ENCODE measurements around the gene NEU3.

The NEU3 gene, protein sequence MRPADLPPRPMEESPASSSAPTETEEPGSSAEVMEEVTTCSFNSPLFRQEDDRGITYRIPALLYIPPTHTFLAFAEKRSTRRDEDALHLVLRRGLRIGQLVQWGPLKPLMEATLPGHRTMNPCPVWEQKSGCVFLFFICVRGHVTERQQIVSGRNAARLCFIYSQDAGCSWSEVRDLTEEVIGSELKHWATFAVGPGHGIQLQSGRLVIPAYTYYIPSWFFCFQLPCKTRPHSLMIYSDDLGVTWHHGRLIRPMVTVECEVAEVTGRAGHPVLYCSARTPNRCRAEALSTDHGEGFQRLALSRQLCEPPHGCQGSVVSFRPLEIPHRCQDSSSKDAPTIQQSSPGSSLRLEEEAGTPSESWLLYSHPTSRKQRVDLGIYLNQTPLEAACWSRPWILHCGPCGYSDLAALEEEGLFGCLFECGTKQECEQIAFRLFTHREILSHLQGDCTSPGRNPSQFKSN

DNA sequence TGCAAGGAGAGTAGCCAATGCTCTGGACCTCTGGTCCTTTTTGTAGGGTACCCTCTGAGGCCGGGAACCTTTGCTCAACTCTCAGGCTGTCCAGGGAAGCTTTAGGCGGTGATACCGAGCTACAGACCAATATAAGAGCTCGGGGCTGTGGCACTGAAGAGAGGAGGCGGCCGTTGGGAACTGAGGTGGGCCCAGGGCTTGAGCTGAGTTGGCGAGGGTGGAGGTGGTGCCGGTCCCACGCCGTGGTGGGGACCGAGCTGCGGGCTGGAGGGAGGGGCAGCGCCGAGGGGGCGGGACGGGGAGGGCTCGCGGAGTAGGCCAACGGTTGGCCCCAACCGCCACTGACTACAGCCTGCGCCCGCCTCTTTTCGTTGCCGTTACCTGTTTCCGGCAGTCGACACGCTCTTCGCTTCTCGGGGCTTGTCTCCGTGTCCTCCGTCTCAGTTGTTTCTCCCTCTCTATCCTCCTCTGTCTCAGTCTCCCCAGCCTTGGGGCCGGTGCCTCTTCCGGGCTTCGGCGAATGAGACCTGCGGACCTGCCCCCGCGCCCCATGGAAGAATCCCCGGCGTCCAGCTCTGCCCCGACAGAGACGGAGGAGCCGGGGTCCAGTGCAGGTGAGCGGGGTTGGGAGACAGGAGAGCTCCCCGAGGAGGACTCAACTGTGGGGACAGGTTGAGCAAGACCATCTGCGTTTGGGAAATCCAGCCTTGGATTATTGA is at the start of gene NEU3:
NEU3 (plus strand) TSS at position 393 of the 719 bp plus-strand sequence; CDS start at position 521, 128 bp downstream.
- Histone ChIP-seq H3K4me1 (ENCODE audit: insufficient read depth, insufficient read length) (no peaks in the 10 kb centered on the region), H3K27me3 (ENCODE audit: insufficient read depth, insufficient read length) (no peaks in the 10 kb centered on the region), H3K9ac (ENCODE audit: insufficient read length, low read depth) (peak within 1 kb of the TSS; percentile 85), H3K36me3 (ENCODE audit: insufficient read depth, insufficient read length, low read length) (peaks cover 3% of the 10 kb centered on the region), H3K9me3 (ENCODE audit: insufficient read depth, low read length) (no peaks in the 10 kb centered on the region), H3K4me3 (ENCODE audit: insufficient read length, low read depth) (peak within 1 kb of the TSS; percentile 71)
- TF ChIP-seq SUZ12 (IDR thresholded peaks at IDR 0.05; ENCODE audit: extremely low read depth, insufficient read depth, insufficient read length), result no peak
- no peak for TF ChIP-seq ZNF274 (IDR thresholded peaks at IDR 0.05; ENCODE audit: low read depth, low read length)
- TF ChIP-seq YY1 (IDR thresholded peaks at IDR 0.05; ENCODE audit: insufficient read depth, insufficient read length), result no peak
- peak; percentile 61 for DNase-seq (ENCODE audit: low read depth, low spot score)

DNA sequence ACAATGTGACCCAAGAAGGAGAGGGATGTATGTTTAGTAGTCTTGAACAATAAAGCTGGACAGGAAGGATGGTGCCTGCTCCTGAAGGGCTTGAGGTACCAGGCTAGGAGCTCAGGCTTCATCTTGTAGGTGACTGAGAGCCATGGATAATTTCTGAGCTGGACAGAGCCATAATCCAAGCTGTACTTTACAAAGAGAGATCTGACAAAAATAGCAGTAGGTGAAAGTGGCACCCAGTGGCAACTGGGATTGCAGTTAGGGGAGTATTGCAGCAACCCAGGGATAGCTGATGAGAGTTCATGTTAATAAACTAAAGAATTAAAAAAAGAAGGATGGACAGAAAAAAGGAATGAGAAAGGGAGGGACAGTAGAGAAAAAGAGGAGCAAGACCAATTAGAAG is 47.2 kb upstream of the NEU3 start:
- H3K4me1 ChIP-seq (ENCODE audit: insufficient read depth, insufficient read length), result no peaks in the 10 kb centered on the region
- H3K9me3 ChIP-seq (ENCODE audit: insufficient read depth, low read length), result no peaks in the 10 kb centered on the region
- no peak for TF ChIP-seq ZNF274 (IDR thresholded peaks at IDR 0.05; ENCODE audit: low read depth, low read length)
- TF ChIP-seq YY1 (IDR thresholded peaks at IDR 0.05; ENCODE audit: insufficient read depth, insufficient read length), result no peak
- TF ChIP-seq SUZ12 (IDR thresholded peaks at IDR 0.05; ENCODE audit: extremely low read depth, insufficient read depth, insufficient read length), result no peak
- no peaks in the 10 kb centered on the region for H3K27me3 ChIP-seq (ENCODE audit: insufficient read depth, insufficient read length)
- no peak overlapping the region for H3K4me3 ChIP-seq (ENCODE audit: insufficient read length, low read depth)
- H3K36me3 ChIP-seq (ENCODE audit: insufficient read depth, insufficient read length, low read length), result peaks cover 68% of the 10 kb centered on the region
- peak overlapping the region; percentile 32 for H3K9ac ChIP-seq (ENCODE audit: insufficient read length, low read depth)
- no peak for DNase-seq (ENCODE audit: low read depth, low spot score)

DNA sequence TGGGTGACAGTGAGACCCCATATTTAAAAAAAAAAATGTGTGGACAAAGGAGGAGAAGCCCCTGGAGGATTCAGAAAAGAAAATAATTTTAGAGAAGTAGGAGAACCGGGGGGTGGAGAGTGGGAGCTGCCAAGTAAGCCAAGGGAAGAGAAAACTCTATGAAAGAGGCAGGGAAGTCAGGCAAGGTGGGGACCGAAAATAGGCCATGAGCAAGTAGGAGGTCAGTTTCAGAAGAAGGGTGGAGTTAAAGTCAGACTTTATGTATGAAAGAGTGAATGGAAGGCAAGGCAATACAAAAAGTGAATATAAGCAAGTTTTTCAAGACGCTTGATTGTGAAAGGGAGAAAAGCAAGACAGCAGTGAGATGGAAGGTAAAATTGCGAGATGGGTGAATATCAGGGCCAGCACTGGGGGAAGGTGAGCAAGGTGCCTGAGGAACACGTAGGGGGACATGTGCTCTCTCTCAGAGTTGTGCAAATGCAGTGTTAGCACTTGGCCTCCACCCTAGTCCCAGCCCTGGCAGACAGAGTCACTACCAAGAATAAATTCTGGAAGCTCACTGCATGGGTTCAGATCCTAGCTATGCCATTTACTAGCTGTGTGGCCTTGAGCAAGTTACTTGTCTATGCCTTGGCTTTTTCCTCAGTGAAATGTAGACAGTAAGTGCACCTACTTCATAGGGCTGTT is 46.5 kb upstream of the NEU3 start:
- peaks cover 65% of the 10 kb centered on the region for H3K36me3 ChIP-seq (ENCODE audit: insufficient read depth, insufficient read length, low read length)
- DNase-seq (ENCODE audit: low read depth, low spot score), result no peak

DNA sequence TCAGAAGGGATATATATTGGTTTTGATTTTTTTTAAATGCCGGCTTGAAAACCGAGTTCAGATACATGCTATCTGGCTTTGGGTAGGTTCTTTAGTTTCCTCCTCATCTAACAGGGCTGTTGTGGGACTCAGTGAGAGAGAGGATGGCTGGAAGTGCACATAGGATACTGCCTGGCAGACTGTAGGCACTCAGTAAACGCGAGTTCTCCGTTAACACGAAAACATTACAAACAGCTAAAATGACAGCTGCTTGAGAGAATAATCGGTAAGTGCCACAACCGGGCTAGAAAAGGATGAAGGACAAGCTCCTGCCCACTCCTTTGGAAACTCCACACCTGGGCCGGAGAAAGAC is 40.2 kb upstream of the NEU3 start:
- H3K9ac ChIP-seq (ENCODE audit: insufficient read length, low read depth), result peak overlapping the region; percentile 86
- no peak for TF ChIP-seq ZNF274 (IDR thresholded peaks at IDR 0.05; ENCODE audit: low read depth, low read length)
- no peak for TF ChIP-seq SUZ12 (IDR thresholded peaks at IDR 0.05; ENCODE audit: extremely low read depth, insufficient read depth, insufficient read length)
- TF ChIP-seq YY1 (IDR thresholded peaks at IDR 0.05; ENCODE audit: insufficient read depth, insufficient read length), result no peak
- no peak for DNase-seq (ENCODE audit: low read depth, low spot score)
- H3K4me3 ChIP-seq (ENCODE audit: insufficient read length, low read depth), result peak overlapping the region; percentile 83
- H3K9me3 ChIP-seq (ENCODE audit: insufficient read depth, low read length), result no peaks in the 10 kb centered on the region
- H3K4me1 ChIP-seq (ENCODE audit: insufficient read depth, insufficient read length), result no peaks in the 10 kb centered on the region
- peaks cover 38% of the 10 kb centered on the region for H3K36me3 ChIP-seq (ENCODE audit: insufficient read depth, insufficient read length, low read length)
- no peaks in the 10 kb centered on the region for H3K27me3 ChIP-seq (ENCODE audit: insufficient read depth, insufficient read length)

More for the DNA sequence above, 46.5 kb upstream of the NEU3 start:
- H3K9ac ChIP-seq (ENCODE audit: insufficient read length, low read depth), result no peak overlapping the region
- H3K4me1 ChIP-seq (ENCODE audit: insufficient read depth, insufficient read length), result no peaks in the 10 kb centered on the region
- no peak overlapping the region for H3K4me3 ChIP-seq (ENCODE audit: insufficient read length, low read depth)
- TF ChIP-seq YY1 (IDR thresholded peaks at IDR 0.05; ENCODE audit: insufficient read depth, insufficient read length) (no peak), SUZ12 (IDR thresholded peaks at IDR 0.05; ENCODE audit: extremely low read depth, insufficient read depth, insufficient read length) (no peak), ZNF274 (IDR thresholded peaks at IDR 0.05; ENCODE audit: low read depth, low read length) (no peak)
- H3K9me3 ChIP-seq (ENCODE audit: insufficient read depth, low read length), result no peaks in the 10 kb centered on the region
- no peaks in the 10 kb centered on the region for H3K27me3 ChIP-seq (ENCODE audit: insufficient read depth, insufficient read length)

DNA sequence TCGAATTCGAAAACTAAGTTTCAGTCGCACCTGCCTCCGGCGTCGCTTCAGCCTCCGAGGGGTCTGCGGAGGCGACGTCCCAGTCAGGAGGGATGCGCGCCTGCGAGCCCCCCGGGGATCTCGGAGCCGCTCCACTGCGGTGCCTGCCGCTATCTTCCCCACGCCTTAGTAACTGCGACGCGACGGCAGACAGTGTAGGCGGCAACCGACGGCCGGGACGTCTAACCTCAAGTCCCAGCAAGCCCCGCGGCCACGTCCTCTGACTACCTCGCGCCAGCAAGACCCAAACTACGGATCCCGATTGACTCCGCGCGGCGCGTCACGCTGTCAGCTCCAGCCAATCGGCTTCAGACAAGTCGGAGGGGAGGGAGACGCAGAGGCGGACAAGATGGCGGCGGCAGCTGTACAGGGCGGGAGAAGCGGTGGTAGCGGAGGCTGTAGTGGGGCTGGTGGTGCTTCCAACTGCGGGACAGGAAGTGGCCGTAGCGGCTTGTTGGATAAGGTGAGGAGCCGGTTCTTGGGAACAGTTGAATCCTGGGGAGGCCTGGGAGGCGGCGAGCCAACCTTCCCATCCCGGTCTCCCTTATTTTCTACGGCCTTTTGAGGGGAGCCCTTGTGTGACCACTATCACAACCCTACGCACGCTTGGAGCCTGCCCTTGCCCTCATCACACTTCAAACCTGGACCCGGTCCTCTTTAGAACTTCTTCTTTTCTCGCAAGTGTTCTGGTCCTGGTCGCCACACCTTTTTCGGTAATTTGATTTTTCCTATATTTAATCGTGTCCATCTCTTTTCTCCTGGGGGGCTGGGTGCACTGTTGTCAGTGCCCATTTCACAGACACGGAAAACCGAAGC is 39.6 kb upstream of the NEU3 start, which contains the start of the genes SPCS2 and XRRA1:
SPCS2 (plus strand) TSS at position 369 of the 855 bp plus-strand sequence; CDS start at position 389, 20 bp downstream.
XRRA1 (minus strand) TSS at position 194 of the 855 bp plus-strand sequence. CDS start 8,213 bp downstream, outside the sequence.
- Histone ChIP-seq H3K9ac (ENCODE audit: insufficient read length, low read depth) (peak within 1 kb of the TSS; percentile 86), H3K9me3 (ENCODE audit: insufficient read depth, low read length) (no peaks in the 10 kb centered on the region), H3K36me3 (ENCODE audit: insufficient read depth, insufficient read length, low read length) (peaks cover 35% of the 10 kb centered on the region), H3K4me1 (ENCODE audit: insufficient read depth, insufficient read length) (no peaks in the 10 kb centered on the region), H3K27me3 (ENCODE audit: insufficient read depth, insufficient read length) (no peaks in the 10 kb centered on the region), H3K4me3 (ENCODE audit: insufficient read length, low read depth) (peak within 1 kb of the TSS; percentile 83)
- DNase-seq (ENCODE audit: low read depth, low spot score), result peak; percentile 98
- TF ChIP-seq ZNF274 (IDR thresholded peaks at IDR 0.05; ENCODE audit: low read depth, low read length) (no peak), YY1 (IDR thresholded peaks at IDR 0.05; ENCODE audit: insufficient read depth, insufficient read length) (peak; percentile 84), SUZ12 (IDR thresholded peaks at IDR 0.05; ENCODE audit: extremely low read depth, insufficient read depth, insufficient read length) (no peak)

DNA sequence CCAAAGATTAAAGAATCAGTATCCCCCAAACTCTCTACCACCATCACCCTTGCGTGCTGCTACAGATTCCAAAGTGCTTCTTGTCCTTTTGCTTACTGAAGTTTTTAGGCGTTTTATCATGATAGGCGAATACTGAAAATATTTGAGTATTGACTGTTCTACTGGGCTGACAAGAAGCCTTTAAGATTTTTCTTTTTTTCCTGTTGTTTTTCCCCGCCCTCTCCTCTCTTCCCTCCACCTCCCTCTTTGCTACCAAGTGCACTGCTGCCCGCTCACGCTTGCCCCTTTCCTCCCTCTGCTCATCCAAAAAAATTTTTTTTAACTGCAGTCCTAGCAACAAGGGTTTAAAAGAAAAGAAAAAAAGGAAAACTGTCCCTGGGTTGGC is 39.0 kb upstream of the NEU3 start:
- TF ChIP-seq YY1 (IDR thresholded peaks at IDR 0.05; ENCODE audit: insufficient read depth, insufficient read length), result no peak
- no peak for TF ChIP-seq SUZ12 (IDR thresholded peaks at IDR 0.05; ENCODE audit: extremely low read depth, insufficient read depth, insufficient read length)
- TF ChIP-seq ZNF274 (IDR thresholded peaks at IDR 0.05; ENCODE audit: low read depth, low read length), result no peak
- Histone ChIP-seq H3K4me3 (ENCODE audit: insufficient read length, low read depth) (peak overlapping the region; percentile 66), H3K4me1 (ENCODE audit: insufficient read depth, insufficient read length) (no peaks in the 10 kb centered on the region), H3K9ac (ENCODE audit: insufficient read length, low read depth) (peak overlapping the region; percentile 86), H3K27me3 (ENCODE audit: insufficient read depth, insufficient read length) (no peaks in the 10 kb centered on the region), H3K36me3 (ENCODE audit: insufficient read depth, insufficient read length, low read length) (peaks cover 33% of the 10 kb centered on the region), H3K9me3 (ENCODE audit: insufficient read depth, low read length) (no peaks in the 10 kb centered on the region)
- DNase-seq (ENCODE audit: low read depth, low spot score), result no peak
